Osteocyte (in vitro differentiated cells): ENCODE data around the gene EMILIN2. TPM values are rescaled to one million over a fixed set of nuclear protein-coding genes. Genes with fewer than 3 reads are reported as not detected.
A peak's percentile ranks its signal among the peaks of the same experiment; 100 is the strongest.

ENCODE experiments used
- DNase-seq: peaks from one replicate; pipeline ENCODE4 v3.0.0; 2021; ENCODE audit warnings: mixed read lengths; ENCODE audit not compliant: unreplicated experiment; ENCODE audit errors: extremely low spot score
- H3K27ac Mint-ChIP-seq: one replicate; pipeline ENCODE4 v1.8.0; 2021; ENCODE audit warnings: mild to moderate bottlenecking, mixed read lengths; ENCODE audit not compliant: unreplicated experiment
- H3K27me3 Mint-ChIP-seq: one replicate; pipeline ENCODE4 v1.8.0; 2021; ENCODE audit warnings: mixed read lengths; ENCODE audit not compliant: unreplicated experiment
- H3K36me3 Mint-ChIP-seq: one replicate; pipeline ENCODE4 v1.8.0; 2021; ENCODE audit warnings: mixed read lengths; ENCODE audit not compliant: unreplicated experiment
- H3K4me1 Mint-ChIP-seq: one replicate; pipeline ENCODE4 v1.8.0; 2021; ENCODE audit warnings: mixed read lengths; ENCODE audit not compliant: unreplicated experiment
- H3K4me3 Mint-ChIP-seq: one replicate; pipeline ENCODE4 v1.8.0; 2021; ENCODE audit warnings: mild to moderate bottlenecking, moderate library complexity, mixed read lengths; ENCODE audit not compliant: unreplicated experiment
- H3K9me3 Mint-ChIP-seq: one replicate; pipeline ENCODE4 v1.8.0; 2021; ENCODE audit warnings: mixed read lengths; ENCODE audit not compliant: unreplicated experiment
- total RNA-seq: library from RNA; stranded (reverse); gene quantifications from 2 replicates; pipeline ENCODE4 v1.2.1, GENCODE V29; 2021
- TF ChIP-seq, protein P1 (sequence below): fragments of 200-600 bp; sonication (generic); IDR thresholded peaks from 2 replicates; pipeline ENCODE4 v1.5.0; 2021; ENCODE audit warnings: antibody characterized with exemption, mild to moderate bottlenecking, moderate library complexity

The EMILIN2 gene
- total RNA-seq, 1 donor from 2014 or later = 2.2 TPM

DNA sequence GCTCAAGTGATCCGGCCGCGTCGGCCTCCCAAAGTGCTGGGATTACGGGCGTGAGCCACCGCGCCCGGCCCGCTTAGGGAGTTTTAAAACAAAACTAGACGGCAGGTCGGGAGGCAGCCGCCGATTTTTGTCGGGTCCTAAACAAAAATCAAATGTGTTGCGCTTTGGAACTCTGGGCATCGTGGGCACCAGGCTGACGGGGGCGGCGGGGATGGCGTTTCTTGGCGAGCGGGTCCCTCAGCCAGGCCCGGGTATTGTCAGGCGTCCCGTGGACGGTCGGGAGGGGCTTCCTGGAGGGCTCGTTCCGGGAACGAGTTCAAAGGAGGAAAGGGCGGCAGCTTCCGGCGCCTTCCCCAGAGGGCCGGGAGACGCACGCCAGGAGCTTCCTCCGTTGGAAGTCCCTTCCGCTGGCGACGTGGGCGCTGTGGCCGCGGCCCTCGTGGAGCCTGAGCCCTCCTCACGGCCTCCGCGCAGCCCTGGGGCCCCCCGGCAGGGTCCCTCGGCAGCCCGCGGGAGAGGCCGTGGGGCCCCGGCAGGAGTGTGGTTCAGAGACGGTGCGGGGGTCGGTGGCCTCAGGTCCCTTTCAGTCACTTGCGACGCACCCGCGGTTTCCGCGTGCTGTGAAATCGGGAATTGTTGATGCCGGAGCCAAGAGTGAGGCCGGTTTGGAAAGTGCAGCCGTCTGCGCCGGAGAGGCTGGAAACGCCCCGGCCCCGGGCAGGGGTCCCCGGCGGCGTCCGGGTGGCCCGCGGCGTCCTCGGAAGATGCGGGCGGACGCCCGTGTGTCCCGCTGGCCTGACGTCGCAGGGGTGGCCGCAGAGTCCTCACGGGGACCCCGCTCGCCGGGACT is 59.3 kb downstream of the EMILIN2 start:
- Mint-ChIP-seq H3K27ac (no peak overlapping the region), H3K4me1 (peaks cover 5% of the 10 kb centered on the region), H3K36me3 (peaks cover 4% of the 10 kb centered on the region), H3K27me3 (no peaks in the 10 kb centered on the region), H3K4me3 (peak overlapping the region; percentile 63), H3K9me3 (no peaks in the 10 kb centered on the region)
- DNase-seq = no peak
- TF ChIP-seq, protein P1, sequence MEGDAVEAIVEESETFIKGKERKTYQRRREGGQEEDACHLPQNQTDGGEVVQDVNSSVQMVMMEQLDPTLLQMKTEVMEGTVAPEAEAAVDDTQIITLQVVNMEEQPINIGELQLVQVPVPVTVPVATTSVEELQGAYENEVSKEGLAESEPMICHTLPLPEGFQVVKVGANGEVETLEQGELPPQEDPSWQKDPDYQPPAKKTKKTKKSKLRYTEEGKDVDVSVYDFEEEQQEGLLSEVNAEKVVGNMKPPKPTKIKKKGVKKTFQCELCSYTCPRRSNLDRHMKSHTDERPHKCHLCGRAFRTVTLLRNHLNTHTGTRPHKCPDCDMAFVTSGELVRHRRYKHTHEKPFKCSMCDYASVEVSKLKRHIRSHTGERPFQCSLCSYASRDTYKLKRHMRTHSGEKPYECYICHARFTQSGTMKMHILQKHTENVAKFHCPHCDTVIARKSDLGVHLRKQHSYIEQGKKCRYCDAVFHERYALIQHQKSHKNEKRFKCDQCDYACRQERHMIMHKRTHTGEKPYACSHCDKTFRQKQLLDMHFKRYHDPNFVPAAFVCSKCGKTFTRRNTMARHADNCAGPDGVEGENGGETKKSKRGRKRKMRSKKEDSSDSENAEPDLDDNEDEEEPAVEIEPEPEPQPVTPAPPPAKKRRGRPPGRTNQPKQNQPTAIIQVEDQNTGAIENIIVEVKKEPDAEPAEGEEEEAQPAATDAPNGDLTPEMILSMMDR = no peak

DNA sequence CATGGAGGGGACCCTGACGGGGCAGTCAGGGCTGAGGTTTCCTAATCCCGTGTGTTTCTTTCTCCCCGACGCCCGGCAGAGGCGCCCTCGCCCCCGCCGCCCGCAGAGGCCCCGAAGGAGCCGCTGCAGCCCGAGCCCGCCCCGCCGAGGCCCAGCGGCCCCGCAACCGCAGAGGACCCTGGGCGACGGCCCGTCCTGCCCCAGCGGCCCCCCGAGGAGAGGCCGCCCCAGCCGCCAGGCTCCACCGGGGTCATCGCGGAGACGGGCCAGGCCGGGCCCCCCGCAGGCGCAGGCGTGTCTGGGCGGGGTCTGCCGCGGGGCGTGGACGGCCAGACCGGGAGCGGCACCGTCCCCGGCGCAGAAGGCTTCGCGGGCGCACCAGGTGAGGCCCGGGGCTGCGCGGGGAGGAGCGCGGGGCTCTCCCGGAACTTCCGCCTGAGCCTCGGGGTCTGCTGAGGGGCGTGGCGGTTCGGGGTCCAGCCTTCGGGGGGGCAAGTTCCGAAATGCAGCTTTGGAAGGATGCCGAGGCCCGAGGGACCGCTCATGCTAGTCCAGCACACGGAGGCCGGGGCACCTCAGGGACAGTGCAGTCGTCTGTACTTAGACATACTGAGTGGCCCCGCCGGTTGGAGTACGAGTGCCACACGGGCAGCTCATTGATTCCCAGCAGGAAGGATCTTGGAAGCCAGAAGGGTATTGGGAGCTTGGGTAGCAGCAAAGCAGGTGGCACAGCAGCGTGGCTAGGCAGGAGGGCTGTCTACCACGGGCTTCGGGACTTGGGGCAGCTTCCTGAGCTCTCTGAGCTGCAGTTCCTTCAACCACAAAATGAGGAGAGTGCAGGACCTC is 60.1 kb downstream of the EMILIN2 start:
- Mint-ChIP-seq H3K4me3 (peak overlapping the region; percentile 61), H3K27ac (no peak overlapping the region), H3K27me3 (no peaks in the 10 kb centered on the region), H3K9me3 (no peaks in the 10 kb centered on the region), H3K4me1 (peaks cover 5% of the 10 kb centered on the region), H3K36me3 (peaks cover 4% of the 10 kb centered on the region)
- TF ChIP-seq, protein P1 = peak; percentile 52
- DNase-seq = no peak

DNA sequence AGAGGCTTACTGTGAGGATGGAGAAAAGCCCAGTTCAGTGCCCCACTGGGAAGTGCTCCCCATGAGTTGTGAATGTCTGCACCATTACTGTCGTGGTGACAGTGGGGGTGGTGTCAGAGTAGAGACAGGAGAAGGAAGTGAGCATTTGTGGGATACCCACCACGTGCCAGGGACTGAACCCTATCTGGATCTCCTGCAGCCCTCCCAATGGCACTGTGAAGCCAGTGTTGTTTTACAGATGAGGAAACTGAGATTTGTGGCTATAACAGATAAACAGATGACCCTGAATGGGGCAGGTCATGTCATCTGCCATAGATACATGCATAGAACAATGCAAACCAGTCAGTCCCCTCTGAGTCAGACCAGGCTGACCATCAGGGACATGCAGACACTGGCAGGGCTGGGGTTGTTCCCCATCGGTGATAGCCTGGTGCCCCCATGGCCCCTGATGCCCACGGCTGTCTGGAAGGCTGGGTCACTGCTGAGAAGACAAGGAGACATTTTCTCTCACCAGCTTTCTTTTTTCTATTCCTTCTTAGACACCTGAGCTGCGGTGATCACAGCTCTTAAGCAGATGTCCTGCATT is 60.8 kb downstream of the EMILIN2 start:
- peaks cover 5% of the 10 kb centered on the region for H3K4me1 Mint-ChIP-seq
- H3K36me3 Mint-ChIP-seq = peaks cover 4% of the 10 kb centered on the region
- H3K27ac Mint-ChIP-seq = no peak overlapping the region
- no peak overlapping the region for H3K4me3 Mint-ChIP-seq
- H3K9me3 Mint-ChIP-seq = no peaks in the 10 kb centered on the region
- H3K27me3 Mint-ChIP-seq = no peaks in the 10 kb centered on the region
- no peak for DNase-seq
- TF ChIP-seq, protein P1 = no peak

DNA sequence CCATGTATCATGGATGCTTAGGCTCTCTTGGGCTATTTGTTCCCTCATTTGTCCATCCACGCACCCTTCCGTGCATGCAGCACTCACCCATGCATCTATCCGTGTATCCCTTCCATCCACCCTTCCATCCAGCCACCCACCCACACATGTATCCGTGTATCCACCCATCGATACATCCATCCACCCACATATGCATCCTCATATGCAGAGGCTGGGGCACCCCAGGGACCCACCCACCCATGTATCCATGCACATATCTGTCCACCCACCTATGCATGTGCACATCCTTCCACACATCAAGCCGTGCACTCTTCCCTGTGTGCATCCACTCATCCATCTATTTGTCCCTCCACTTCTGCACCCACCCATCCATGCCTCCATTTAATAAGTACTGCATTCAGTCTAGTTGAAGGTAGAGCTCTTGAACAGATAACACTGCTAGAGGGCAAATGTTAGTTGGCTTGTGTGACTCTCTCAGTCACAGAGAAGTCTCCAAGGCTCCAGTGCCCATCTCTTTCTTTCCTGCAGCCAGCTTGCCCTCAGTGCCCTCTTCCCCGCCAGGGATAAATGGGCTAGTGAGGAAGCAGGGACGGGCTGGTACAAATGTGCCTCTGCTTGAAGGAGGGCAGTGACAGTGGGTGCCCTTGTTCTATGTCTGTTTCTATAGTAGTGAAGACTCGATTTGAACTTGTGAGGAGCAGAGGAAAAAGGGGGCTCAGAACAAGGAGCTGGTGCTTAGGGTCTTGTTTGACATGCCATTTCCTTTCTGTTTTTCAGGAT is 61.5 kb downstream of the EMILIN2 start:
- TF ChIP-seq, protein P1 = no peak
- no peak overlapping the region for H3K4me3 Mint-ChIP-seq
- no peaks in the 10 kb centered on the region for H3K9me3 Mint-ChIP-seq
- no peak overlapping the region for H3K27ac Mint-ChIP-seq
- no peaks in the 10 kb centered on the region for H3K27me3 Mint-ChIP-seq
- peaks cover 5% of the 10 kb centered on the region for H3K4me1 Mint-ChIP-seq
- peak; percentile 62 for DNase-seq
- H3K36me3 Mint-ChIP-seq = peaks cover 4% of the 10 kb centered on the region
